GM06990 (cell line): Measurements from ENCODE around the gene TBC1D8B.

Experiments used
- DNase-seq: peaks from one replicate; pipeline ENCODE4 v3.0.0-alpha.2; 2011; ENCODE audit not compliant: insufficient read length; ENCODE audit errors: extremely low read depth
- H3K27me3 ChIP-seq: replicated peaks from 2 replicates; pipeline ENCODE4 v1.6.0; 2011; ENCODE audit warnings: low read length; ENCODE audit not compliant: control insufficient read depth, insufficient read depth
- H3K36me3 ChIP-seq: 2 replicates; pipeline ENCODE4 v1.5.1; 2011; ENCODE audit warnings: low read length; ENCODE audit not compliant: control insufficient read depth, insufficient read depth
- H3K4me3 ChIP-seq: replicated peaks from 2 replicates; pipeline ENCODE4 v1.5.1; 2011; ENCODE audit warnings: low read depth, mild to moderate bottlenecking, control low read depth, low read length
- TF ChIP-seq, protein P1 (sequence below): IDR thresholded peaks from 2 replicates; pipeline ENCODE4 v1.5.1; 2011; ENCODE audit warnings: low read length, control low read depth, mild to moderate bottlenecking, inconsistent platforms; ENCODE audit not compliant: insufficient read depth, poor library complexity, severe bottlenecking

Gene TBC1D8B

DNA sequence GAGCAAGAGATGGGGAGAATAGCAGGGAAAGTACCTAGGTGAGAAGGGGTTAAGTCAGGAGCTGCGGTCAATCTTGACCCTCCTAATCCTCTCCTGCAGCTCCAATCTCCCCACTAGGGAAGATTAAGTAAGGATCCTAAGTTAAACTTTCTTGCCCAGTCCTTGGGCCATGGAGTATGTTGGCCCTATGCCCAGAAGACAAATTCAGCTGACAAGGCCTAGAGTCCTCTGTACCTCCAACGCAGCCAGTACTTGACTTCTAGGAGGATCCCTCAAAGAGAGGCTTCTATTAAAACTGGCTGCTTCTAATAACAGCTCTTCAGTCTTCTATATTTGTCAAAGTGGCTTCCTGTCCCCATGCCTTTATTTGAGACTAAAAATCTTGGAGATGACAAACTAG lies 119.2 kb downstream of the TBC1D8B start:
- H3K36me3 ChIP-seq, result no peaks in the 10 kb centered on the region
- DNase-seq, result no peak
- H3K27me3 ChIP-seq, result no peaks in the 10 kb centered on the region
- H3K4me3 ChIP-seq, result no peak overlapping the region
- TF ChIP-seq, protein P1, sequence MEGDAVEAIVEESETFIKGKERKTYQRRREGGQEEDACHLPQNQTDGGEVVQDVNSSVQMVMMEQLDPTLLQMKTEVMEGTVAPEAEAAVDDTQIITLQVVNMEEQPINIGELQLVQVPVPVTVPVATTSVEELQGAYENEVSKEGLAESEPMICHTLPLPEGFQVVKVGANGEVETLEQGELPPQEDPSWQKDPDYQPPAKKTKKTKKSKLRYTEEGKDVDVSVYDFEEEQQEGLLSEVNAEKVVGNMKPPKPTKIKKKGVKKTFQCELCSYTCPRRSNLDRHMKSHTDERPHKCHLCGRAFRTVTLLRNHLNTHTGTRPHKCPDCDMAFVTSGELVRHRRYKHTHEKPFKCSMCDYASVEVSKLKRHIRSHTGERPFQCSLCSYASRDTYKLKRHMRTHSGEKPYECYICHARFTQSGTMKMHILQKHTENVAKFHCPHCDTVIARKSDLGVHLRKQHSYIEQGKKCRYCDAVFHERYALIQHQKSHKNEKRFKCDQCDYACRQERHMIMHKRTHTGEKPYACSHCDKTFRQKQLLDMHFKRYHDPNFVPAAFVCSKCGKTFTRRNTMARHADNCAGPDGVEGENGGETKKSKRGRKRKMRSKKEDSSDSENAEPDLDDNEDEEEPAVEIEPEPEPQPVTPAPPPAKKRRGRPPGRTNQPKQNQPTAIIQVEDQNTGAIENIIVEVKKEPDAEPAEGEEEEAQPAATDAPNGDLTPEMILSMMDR, result no peak
